Mucosa of descending colon (tissue), 3 donors: ENCODE measurements around the gene PKN1. TPM values are rescaled to one million over a fixed set of nuclear protein-coding genes. Genes with fewer than 3 reads are reported as not detected.

Experiments
- ATAC-seq: fragments of 200-7000 bp; cut with Tn5 transposase; one replicate; pipeline ENCODE4 v1.9.1; 2020; ENCODE audit warnings: mild to moderate bottlenecking, moderate library complexity
- DNase-seq, 3 donors: peaks; one replicate each; pipeline ENCODE4 v3.0.0-alpha.2; 2020
- H3K36me3 ChIP-seq: fragments of 200-600 bp; one replicate; pipeline ENCODE4 v1.8.0; 2021; ENCODE audit warnings: low read depth, mild to moderate bottlenecking
- H3K4me1 ChIP-seq: fragments of 200-600 bp; one replicate; pipeline ENCODE4 v1.8.0; 2021; ENCODE audit warnings: low read depth, mild to moderate bottlenecking
- H3K4me3 ChIP-seq: fragments of 200-600 bp; one replicate; pipeline ENCODE4 v1.8.0; 2021; ENCODE audit warnings: mild to moderate bottlenecking
- H3K9me3 ChIP-seq: fragments of 200-600 bp; one replicate; pipeline ENCODE4 v1.8.0; 2021; ENCODE audit warnings: mild to moderate bottlenecking
- intact Hi-C, 2 donors: fragments of 100-400 bp; cut with DNase I in 1 of 2; cut with micrococcal nuclease in 1 of 2; formaldehyde crosslinking; loops; one replicate each; pipeline versions ENCODE4 v1.11.0 to v1.11.1; 2022; cut with DNase I, micrococcal nuclease
- long read RNA-seq, 2 donors: library from polyadenylated mRNA; unstranded; transcript quantifications; one replicate each; pipeline ENCODE4 v2.0.0, GENCODE V29; 2019 to 2021
- total RNA-seq, 3 donors: library from RNA; stranded (reverse); fragmentation: NEBNext Ultra II Directional in 2 of 3; extraction: Animal tissue kit (Norgen Biotek cat#: 25700) in 2 of 3; gene quantifications; one replicate each; pipeline versions ENCODE4 v1.2.1 to v1.2.4, GENCODE V29; 2021 to 2023
- TF ChIP-seq, protein P1 (sequence below): fragments of 200-600 bp; IDR thresholded peaks from one replicate; pipeline ENCODE4 v1.8.0; 2022; ENCODE audit warnings: antibody characterized with exemption, mild to moderate bottlenecking
- donor health status: DM: no; HTN: no; CAD: no; lungs with moderate emphysema.
- donor health status: DM: no; HTN: no; CAD: no.
- donor health status: DM: no; HTN: yes; CAD: no.

Gene PKN1
- total RNA-seq: 100 to 1,000 TPM in 1 of 3 donors, 10 to 100 TPM in 2; 30.1 to 117 (median 42.0) TPM
- long read RNA-seq, donor 1, transcript PKN1-201 (22 exons, 3,069 nt): major isoform, 334 of 434 reads
- long read RNA-seq, donor 1, partial matches to known transcripts: 70 of 434 reads
- long read RNA-seq, donor 1, other reads (novel, unspliced or antisense): 27 of 434 reads
- long read RNA-seq, donor 2, partial matches to known transcripts: 3 of 3 reads
- long read RNA-seq, donor 2, other reads (novel, unspliced or antisense): 0 of 3 reads

DNA sequence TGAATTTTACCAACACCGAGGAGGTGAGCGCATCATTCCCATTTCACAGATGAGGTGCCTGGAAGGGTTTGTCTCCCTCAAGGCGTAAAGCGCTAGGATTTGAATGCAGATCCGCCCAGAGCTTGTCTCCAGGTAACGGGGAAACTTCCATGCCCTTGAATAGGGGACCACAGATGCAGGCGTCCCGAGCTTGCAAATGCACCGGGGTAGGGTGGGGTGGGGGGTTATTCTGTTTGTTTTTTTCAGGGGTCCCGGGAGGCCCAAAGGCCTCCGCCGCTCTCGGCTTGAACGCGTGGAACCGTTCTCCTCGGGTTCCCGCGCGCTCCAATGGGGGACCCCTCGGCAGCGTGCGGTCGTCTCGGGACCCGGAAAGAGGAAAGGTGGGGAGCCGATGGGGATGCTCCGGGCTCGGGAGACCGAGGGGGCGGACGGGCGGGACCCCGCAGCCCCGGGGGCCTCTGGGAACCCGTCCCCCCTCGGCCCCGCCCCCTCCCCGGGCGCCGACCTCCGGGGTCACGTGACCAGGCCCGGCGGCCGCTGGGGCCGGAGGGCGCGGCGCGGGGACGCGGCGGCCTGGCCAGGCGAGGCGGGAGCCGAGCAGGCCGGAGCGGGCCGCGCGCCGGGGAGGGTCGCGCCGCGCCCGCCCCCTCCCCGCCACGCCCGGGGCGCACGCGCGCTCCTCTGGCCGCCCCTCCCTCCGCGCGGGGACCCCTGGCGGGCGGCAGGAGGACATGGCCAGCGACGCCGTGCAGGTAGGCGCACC is at the start of gene PKN1:
TSS of gene PKN1 (plus strand) at position 516 of the 763 bp plus-strand sequence. CDS start at position 732, 216 bp downstream.
- Histone ChIP-seq H3K36me3 (no peaks in the 10 kb centered on the region), H3K4me1 (peaks cover 13% of the 10 kb centered on the region), H3K4me3 (peak within 1 kb of the TSS; percentile 51), H3K9me3 (no peaks in the 10 kb centered on the region)
- TF ChIP-seq, protein P1, sequence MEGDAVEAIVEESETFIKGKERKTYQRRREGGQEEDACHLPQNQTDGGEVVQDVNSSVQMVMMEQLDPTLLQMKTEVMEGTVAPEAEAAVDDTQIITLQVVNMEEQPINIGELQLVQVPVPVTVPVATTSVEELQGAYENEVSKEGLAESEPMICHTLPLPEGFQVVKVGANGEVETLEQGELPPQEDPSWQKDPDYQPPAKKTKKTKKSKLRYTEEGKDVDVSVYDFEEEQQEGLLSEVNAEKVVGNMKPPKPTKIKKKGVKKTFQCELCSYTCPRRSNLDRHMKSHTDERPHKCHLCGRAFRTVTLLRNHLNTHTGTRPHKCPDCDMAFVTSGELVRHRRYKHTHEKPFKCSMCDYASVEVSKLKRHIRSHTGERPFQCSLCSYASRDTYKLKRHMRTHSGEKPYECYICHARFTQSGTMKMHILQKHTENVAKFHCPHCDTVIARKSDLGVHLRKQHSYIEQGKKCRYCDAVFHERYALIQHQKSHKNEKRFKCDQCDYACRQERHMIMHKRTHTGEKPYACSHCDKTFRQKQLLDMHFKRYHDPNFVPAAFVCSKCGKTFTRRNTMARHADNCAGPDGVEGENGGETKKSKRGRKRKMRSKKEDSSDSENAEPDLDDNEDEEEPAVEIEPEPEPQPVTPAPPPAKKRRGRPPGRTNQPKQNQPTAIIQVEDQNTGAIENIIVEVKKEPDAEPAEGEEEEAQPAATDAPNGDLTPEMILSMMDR: no peak
- ATAC-seq (peak; percentile 36), DNase-seq (peak; percentile 44 to 72 (median 70))
- intact Hi-C loops: no loop called here

DNA sequence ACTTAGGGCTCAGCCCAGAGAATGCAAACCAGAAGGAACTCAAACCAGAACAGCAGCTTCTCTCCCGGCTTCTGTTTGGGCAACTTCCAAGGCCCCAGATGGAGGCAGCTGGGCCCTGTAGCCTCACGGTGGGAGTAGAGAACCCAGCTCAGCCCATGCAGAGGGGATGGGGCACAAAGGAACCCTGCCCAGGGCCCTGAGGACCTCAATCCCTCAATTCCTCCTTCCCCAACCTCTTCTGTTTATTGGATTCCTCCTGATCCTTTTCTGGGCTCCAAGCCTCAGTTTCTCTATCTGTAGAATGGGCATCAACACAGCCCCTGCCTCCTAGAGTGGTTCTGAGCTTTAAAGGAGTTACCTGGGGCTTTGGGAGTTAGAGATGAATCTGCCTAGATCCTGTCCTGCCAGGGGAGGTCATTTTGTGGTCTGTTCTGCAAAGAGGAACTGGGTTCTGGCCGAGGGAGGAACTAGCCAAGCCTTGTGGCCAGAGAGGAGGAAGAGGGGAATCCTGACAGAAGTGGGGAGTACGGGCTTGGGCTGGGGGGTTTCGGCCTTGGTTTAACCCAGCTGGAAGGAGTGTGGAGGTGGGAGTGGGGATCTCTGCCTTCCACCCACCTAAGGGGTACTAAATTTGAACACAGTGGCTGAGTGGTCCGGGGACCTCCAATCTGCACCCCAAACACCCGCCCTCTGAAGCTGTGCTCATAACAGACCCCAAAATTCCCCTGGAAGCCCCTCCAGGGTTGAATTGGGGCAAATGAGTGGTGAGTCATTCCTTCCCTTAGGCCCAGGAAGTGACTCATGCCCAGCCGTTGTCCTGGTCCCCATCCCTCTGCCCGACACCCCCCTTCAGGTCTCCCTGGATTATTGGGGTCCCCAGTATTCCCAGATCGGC is 49.2 kb upstream of the PKN1 start:
- Histone ChIP-seq H3K4me1 (peaks cover 26% of the 10 kb centered on the region), H3K36me3 (no peaks in the 10 kb centered on the region), H3K9me3 (no peaks in the 10 kb centered on the region), H3K4me3 (no peak overlapping the region)
- ATAC-seq (peak; percentile 22), DNase-seq (peak in 2 of 3 donors; percentile 54 to 66)
- intact Hi-C loops: no loop called here
- TF ChIP-seq, protein P1: no peak

DNA sequence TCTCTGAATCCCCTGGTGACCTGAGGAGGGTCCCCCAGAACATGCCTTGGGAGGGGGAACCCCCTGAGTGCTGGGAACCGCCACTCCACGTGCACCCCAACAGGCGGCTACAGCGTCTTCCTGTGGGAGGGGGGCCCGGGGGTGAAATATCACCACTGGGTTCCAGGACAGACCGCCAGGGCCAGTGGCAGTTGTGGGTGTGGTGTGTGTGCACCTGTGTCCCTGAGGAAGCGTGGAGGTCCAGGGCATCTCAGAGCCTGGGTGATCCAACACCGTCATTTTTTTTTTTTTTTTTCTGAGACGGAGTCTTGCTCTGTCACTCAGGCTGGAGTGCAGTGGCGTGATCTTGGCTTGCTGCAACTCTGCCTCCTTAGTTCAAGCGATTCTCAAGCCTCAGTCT is 47.6 kb upstream of the PKN1 start:
- Histone ChIP-seq H3K9me3 (no peaks in the 10 kb centered on the region), H3K4me3 (no peak overlapping the region), H3K36me3 (peaks cover 1% of the 10 kb centered on the region), H3K4me1 (peaks cover 23% of the 10 kb centered on the region)
- intact Hi-C loops: no loop called here
- ATAC-seq (no peak), DNase-seq (peak in 1 of 3 donors; percentile 69)
- TF ChIP-seq, protein P1: no peak

DNA sequence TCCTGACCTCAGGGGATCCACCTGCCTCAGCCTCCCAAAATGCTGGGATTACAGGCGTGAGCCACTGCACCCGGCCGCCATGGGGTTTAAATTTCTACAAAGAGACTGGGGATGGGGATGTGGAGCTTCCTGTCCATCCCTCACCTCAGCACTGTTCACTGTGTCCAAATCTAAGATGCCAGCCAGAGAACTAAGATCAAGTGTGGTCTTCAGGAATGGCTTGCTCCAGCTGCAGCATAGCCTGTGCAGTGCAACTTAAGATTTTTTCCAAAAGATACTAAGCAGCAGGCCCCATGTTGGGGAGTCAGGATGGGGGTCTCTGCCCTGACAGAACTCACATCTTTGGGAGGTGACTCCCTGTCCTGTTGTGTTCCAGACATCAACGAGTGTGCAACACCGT is 42.6 kb upstream of the PKN1 start:
- no peaks in the 10 kb centered on the region for H3K4me1 ChIP-seq
- H3K36me3 ChIP-seq: peaks cover 24% of the 10 kb centered on the region
- no peak for DNase-seq
- ATAC-seq: no peak
- no peaks in the 10 kb centered on the region for H3K9me3 ChIP-seq
- TF ChIP-seq, protein P1: no peak
- intact Hi-C loops: no loop called here
- no peak overlapping the region for H3K4me3 ChIP-seq

DNA sequence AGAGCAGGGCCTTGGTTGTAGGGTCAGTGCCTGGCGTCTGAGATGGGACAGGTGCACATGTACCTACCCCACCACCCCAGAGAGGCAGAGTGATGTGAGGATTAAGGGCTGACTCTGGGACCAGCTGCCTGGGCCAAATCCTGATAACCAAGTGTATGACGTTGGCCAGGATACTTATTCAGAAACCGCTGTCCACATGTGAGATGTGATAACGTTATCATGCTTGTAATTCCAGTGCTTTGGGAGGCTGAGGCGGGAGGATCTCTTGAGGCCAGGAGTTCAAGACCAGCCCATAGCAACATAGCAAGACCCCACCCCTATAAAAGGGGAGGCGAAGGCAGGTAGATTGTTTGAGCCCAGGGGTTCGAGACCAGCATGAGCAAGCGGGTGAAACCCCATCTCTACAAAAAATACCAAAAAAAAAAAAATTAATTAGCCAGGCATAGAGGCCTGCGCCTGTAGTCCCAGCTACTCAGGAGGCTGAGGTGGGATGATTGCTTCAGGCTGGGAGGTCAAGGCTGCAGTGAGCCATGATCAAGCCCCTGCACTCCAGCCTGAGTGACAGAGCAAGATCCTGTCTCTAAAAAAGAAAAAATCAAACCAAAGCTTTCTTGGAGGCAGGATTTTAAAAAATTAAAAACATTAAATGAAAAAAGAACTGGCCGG is 41.8 kb upstream of the PKN1 start:
- no peaks in the 10 kb centered on the region for H3K9me3 ChIP-seq
- no peak for DNase-seq
- no peak overlapping the region for H3K4me3 ChIP-seq
- ATAC-seq: no peak
- intact Hi-C loops: no loop called here
- H3K36me3 ChIP-seq: peaks cover 24% of the 10 kb centered on the region
- H3K4me1 ChIP-seq: no peaks in the 10 kb centered on the region
- TF ChIP-seq, protein P1: no peak
